Ovary (tissue), 9 donors: Measurements from ENCODE around the gene SLC9A6. TPM values are rescaled to one million over a fixed set of nuclear protein-coding genes. Genes with fewer than 3 reads are reported as not detected.

Source experiments
- DNase-seq, 5 donors: peaks; one replicate each; pipeline ENCODE4 v3.0.0-alpha.2; 2019 to 2020
- H3K27ac ChIP-seq, 2 donors: fragments of 200-600 bp; one replicate each; pipeline versions ENCODE4 v1.5.1 to v1.8.0; 2019 to 2022
- H3K27me3 ChIP-seq: fragments of 200-600 bp; one replicate; pipeline ENCODE4 v1.8.0; 2022
- H3K36me3 ChIP-seq: fragments of 200-600 bp; sonication (generic); one replicate; pipeline ENCODE4 v1.5.1; 2019
- H3K4me1 ChIP-seq: one replicate; pipeline ENCODE4 v1.8.1; 2013; ENCODE audit warnings: mild to moderate bottlenecking, moderate library complexity; ENCODE audit not compliant: insufficient read depth
- H3K4me3 ChIP-seq: fragments of 200-600 bp; sonication (generic); one replicate; pipeline ENCODE4 v1.5.1; 2017
- H3K9me3 ChIP-seq, 2 donors: fragments of 200-600 bp in 1 of 2; sonication (generic) in 1 of 2; one replicate each; pipeline versions ENCODE4 v1.5.1 to v1.8.1; 2013 to 2019; ENCODE audit warnings: mild to moderate bottlenecking in 1 of 2, moderate library complexity in 1 of 2
- EP300 ChIP-seq: sonication (generic); formaldehyde crosslinking; IDR thresholded peaks from one replicate; pipeline ENCODE4 v1.6.1; 2017; ENCODE audit warnings: antibody characterized with exemption
- POLR2A ChIP-seq: fragments of 450-650 bp; IDR thresholded peaks from one replicate; pipeline ENCODE4 v1.6.1; 2017; ENCODE audit warnings: antibody characterized with exemption, mild to moderate bottlenecking, moderate library complexity
- WGBS, 3 donors: extraction: QIAGEN DNeasy Blood & Tissue Kit in 1 of 3; methylation state at CpG; one replicate each; pipeline versions ENCODE4 v1.1.5 to v1.1.7; 2013 to 2017; 5-methylcytosine and 5-hydroxymethylcytosine counted together
- intact Hi-C, 4 donors: fragments of 100-400 bp; cut with DNase I; formaldehyde crosslinking; loops; one replicate each; pipeline versions ENCODE4 v1.11.0 to v1.15.1; 2022 to 2023
- polyA plus RNA-seq, 2 donors: library from polyadenylated mRNA; stranded (reverse); fragments of 200-250 nt in 1 of 2; fragments of 350-450 nt in 1 of 2; fragmentation: Illumina TruSeq in 1 of 2; extraction: RNeasy Lipid Tissue Mini Kit (QIAGEN cat#74804) in 1 of 2; gene quantifications; one replicate each; pipeline ENCODE4 v1.2.3, GENCODE V29; 2013 to 2014
- total RNA-seq, 7 donors: library from RNA; depleted of rRNA in 2 of 7; stranded (reverse); fragments of >200 nt in 2 of 7; fragmentation: NEBNext Ultra II Directional in 3 of 7; extraction: Animal tissue kit (Norgen Biotek cat#: 25700) in 3 of 7; gene quantifications; one replicate each; pipeline versions ENCODE4 v1.1.0 to v1.2.4, GENCODE V29; 2016 to 2023
- TF ChIP-seq, protein P1 (sequence below), 3 donors: fragments of 450-650 bp in 2 of 3; fragments of 200-600 bp in 1 of 3; IDR thresholded peaks; one replicate each; pipeline versions ENCODE4 v1.5.1 to v1.8.0; 2016 to 2022; ENCODE audit warnings: antibody characterized with exemption in 3 of 3, mild to moderate bottlenecking in 1 of 3
- donor health status: DM: no; HTN: no; CAD: no; lungs with moderate emphysema.
- donor health status: DM: no; HTN: no; CAD: no.
- donor health status: Bipolar disorder and iron deficiency.
- donor health status: DM: yes; HTN: yes; CAD: no.
- donor health status: DM: no; HTN: no; CAD: no.
- donor health status: DM: yes; HTN: yes; CAD: no.

Gene SLC9A6
- total and polyA plus RNA-seq, 9 donors: 9.2 to 18.6 (median 12.7) TPM

DNA sequence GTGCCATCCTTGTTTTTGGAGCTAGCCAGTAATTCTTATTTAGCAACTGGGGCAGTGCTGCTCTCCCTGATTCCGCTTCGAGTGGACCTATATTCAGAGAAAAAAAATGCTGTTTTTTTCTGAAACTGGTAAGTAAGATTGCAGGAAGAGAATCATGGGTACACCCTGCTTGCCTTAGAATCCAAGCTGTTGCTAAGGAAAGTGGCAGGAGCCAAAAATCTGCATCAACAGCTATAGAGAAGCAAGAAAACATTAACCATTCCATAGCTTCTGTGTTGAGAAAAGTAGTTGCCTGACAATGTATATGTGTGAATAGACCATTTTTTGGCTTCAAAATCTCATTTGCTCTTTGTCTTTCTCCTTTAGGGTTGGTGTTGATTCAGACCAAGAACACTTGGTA lies 44.5 kb downstream of the SLC9A6 start:
- H3K4me1 ChIP-seq: no peaks in the 10 kb centered on the region
- H3K4me3 ChIP-seq: no peak overlapping the region
- H3K27me3 ChIP-seq: no peaks in the 10 kb centered on the region
- H3K9me3 ChIP-seq: no peaks in the 10 kb centered on the region
- intact Hi-C loops: loop anchor here in 3 of 4 donors (2.0 to 10.0 kb wide), 5 partner anchors 135 to 465 kb away; partner anchors contain the start of gene HTATSF1 (in 1 of the 3)
- H3K36me3 ChIP-seq: no peaks in the 10 kb centered on the region
- no peak for DNase-seq
- 60 to 70% (median 62%) methylated on average over 2 of the region's 2 CpGs for WGBS, 3 donors
- TF ChIP-seq, protein P1, sequence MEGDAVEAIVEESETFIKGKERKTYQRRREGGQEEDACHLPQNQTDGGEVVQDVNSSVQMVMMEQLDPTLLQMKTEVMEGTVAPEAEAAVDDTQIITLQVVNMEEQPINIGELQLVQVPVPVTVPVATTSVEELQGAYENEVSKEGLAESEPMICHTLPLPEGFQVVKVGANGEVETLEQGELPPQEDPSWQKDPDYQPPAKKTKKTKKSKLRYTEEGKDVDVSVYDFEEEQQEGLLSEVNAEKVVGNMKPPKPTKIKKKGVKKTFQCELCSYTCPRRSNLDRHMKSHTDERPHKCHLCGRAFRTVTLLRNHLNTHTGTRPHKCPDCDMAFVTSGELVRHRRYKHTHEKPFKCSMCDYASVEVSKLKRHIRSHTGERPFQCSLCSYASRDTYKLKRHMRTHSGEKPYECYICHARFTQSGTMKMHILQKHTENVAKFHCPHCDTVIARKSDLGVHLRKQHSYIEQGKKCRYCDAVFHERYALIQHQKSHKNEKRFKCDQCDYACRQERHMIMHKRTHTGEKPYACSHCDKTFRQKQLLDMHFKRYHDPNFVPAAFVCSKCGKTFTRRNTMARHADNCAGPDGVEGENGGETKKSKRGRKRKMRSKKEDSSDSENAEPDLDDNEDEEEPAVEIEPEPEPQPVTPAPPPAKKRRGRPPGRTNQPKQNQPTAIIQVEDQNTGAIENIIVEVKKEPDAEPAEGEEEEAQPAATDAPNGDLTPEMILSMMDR (IDR thresholded peaks at IDR 0.05): no peak
- TF ChIP-seq POLR2A (no peak), EP300 (no peak)
- peak overlapping the region in 1 of 2 donors; percentile 45 for H3K27ac ChIP-seq

- Histone ChIP-seq H3K4me1 (no peaks in the 10 kb centered on the region), H3K4me3 (no peak overlapping the region), H3K36me3 (no peaks in the 10 kb centered on the region), H3K9me3 (no peaks in the 10 kb centered on the region), H3K27me3 (no peaks in the 10 kb centered on the region), H3K27ac (no peak overlapping the region)
- TF ChIP-seq EP300 (no peak), POLR2A (no peak)
- TF ChIP-seq, protein P1 (IDR thresholded peaks at IDR 0.05): no peak
- WGBS, 3 donors: 58 to 63% (median 63%) methylated on average over 9 of the region's 9 CpGs
- intact Hi-C loops: loop anchor here in 2 of 4 donors (10.0 kb wide), 3 partner anchors 134 to 464 kb away; partner anchors contain the start of gene HTATSF1 (in 1 of the 2)
- peak in 1 of 5 donors; percentile 37 for DNase-seq
Observed at GRCh38 chrX:136030303-136031191, 45.3 kb downstream of the SLC9A6 start.

- intact Hi-C loops: loop anchor here in 2 of 4 donors (10.0 kb wide), 3 partner anchors 133 to 463 kb away; partner anchors contain the start of gene HTATSF1 (in 1 of the 2)
- WGBS, 3 donors: 72 to 76% (median 74%) methylated on average over 5 of the region's 5 CpGs
- Histone ChIP-seq H3K36me3 (no peaks in the 10 kb centered on the region), H3K27ac (no peak overlapping the region), H3K27me3 (no peaks in the 10 kb centered on the region), H3K4me1 (no peaks in the 10 kb centered on the region), H3K4me3 (no peak overlapping the region), H3K9me3 (no peaks in the 10 kb centered on the region)
- DNase-seq: no peak
- TF ChIP-seq, protein P1 (IDR thresholded peaks at IDR 0.05): no peak
- TF ChIP-seq POLR2A (no peak), EP300 (no peak)
Observed at GRCh38 chrX:136031626-136032025, 46.4 kb downstream of the SLC9A6 start.

- DNase-seq: no peak
- WGBS, 3 donors: 35 to 58% (median 56%) methylated on average over 4 of the region's 4 CpGs
- Histone ChIP-seq H3K36me3 (no peaks in the 10 kb centered on the region), H3K9me3 (no peaks in the 10 kb centered on the region), H3K4me3 (no peak overlapping the region), H3K27ac (no peak overlapping the region), H3K4me1 (no peaks in the 10 kb centered on the region), H3K27me3 (no peaks in the 10 kb centered on the region)
- no peak for TF ChIP-seq EP300
- no peak for TF ChIP-seq POLR2A
- TF ChIP-seq, protein P1 (IDR thresholded peaks at IDR 0.05): no peak
- intact Hi-C loops: loop anchor here in 2 of 4 donors (10.0 kb wide), 3 partner anchors 132 to 462 kb away; partner anchors contain the start of gene HTATSF1 (in 1 of the 2)
Observed at GRCh38 chrX:136032370-136032769, 47.1 kb downstream of the SLC9A6 start.
